Thymus (tissue), 11 donors: Measurements from ENCODE around the gene HS3ST4. TPM values are rescaled to one million over a fixed set of nuclear protein-coding genes. Genes with fewer than 3 reads are reported as not detected.

Source experiments
- DNase-seq, 9 donors: peaks; one replicate each; pipeline ENCODE4 v3.0.0-alpha.2; 2013; ENCODE audit warnings: low spot score in 9 of 9, low read depth in 6 of 9, missing footprints in 1 of 9
- H3K27ac ChIP-seq, 2 donors: one replicate each; pipeline ENCODE4 v1.5.1; 2013; ENCODE audit warnings: control low read depth in 1 of 2, low read depth in 1 of 2, low read length in 1 of 2, mild to moderate bottlenecking in 1 of 2, moderate library complexity in 1 of 2
- H3K27me3 ChIP-seq, 2 donors: one replicate each; pipeline ENCODE4 v1.5.1; 2013; ENCODE audit warnings: low read length in 1 of 2; ENCODE audit not compliant: control insufficient read depth in 2 of 2, insufficient read depth in 1 of 2
- H3K36me3 ChIP-seq, 2 donors: one replicate each; pipeline ENCODE4 v1.5.1; 2013; ENCODE audit warnings: low read length in 1 of 2, mild to moderate bottlenecking in 1 of 2, moderate library complexity in 1 of 2; ENCODE audit not compliant: control insufficient read depth in 2 of 2, insufficient read depth in 2 of 2
- H3K4me1 ChIP-seq, 2 donors: one replicate each; pipeline ENCODE4 v1.5.1; 2013; ENCODE audit warnings: low read length in 2 of 2; ENCODE audit not compliant: control insufficient read depth in 2 of 2, insufficient read depth in 2 of 2
- H3K4me3 ChIP-seq, 2 donors: one replicate each; pipeline ENCODE4 v1.5.1; 2013; ENCODE audit warnings: low read length in 2 of 2, control low read depth in 1 of 2, mild to moderate bottlenecking in 1 of 2
- H3K9me3 ChIP-seq, 2 donors: one replicate each; pipeline ENCODE4 v1.5.1; 2013; ENCODE audit warnings: low read length in 1 of 2, mild to moderate bottlenecking in 1 of 2; ENCODE audit not compliant: control insufficient read depth in 2 of 2, insufficient read depth in 1 of 2
- WGBS: extraction: QIAGEN DNeasy Blood & Tissue Kit; methylation state at CpG from one replicate; pipeline ENCODE4 v1.1.7; 2013; 5-methylcytosine and 5-hydroxymethylcytosine counted together
- polyA plus RNA-seq: library from polyadenylated mRNA; stranded (reverse); fragments of 200-250 nt; gene quantifications from one replicate; pipeline ENCODE4 v1.2.3, GENCODE V29; 2013
- total RNA-seq: library from RNA; stranded (reverse); fragments of 120-200 nt; gene quantifications from one replicate; pipeline ENCODE4 v1.2.4, GENCODE V29; 2013
- donor health status: healthy.

HS3ST4 gene
- total and polyA plus RNA-seq, 2 donors = 0.05 to 0.18 TPM

- 79% methylated on average over 2 of the region's 2 CpGs for WGBS
- Histone ChIP-seq H3K27me3 (no peaks in the 10 kb centered on the region), H3K36me3 (no peaks in the 10 kb centered on the region), H3K27ac (no peak overlapping the region), H3K4me1 (no peaks in the 10 kb centered on the region), H3K9me3 (no peaks in the 10 kb centered on the region), H3K4me3 (no peak overlapping the region)
- no peak for DNase-seq
Observed at GRCh38 chr16:25922438-25922837, 230.7 kb downstream of the HS3ST4 start.

GRCh38 chr16:25925421-25925820, 233.7 kb downstream of the HS3ST4 start:
- Histone ChIP-seq H3K27ac (no peak overlapping the region), H3K9me3 (no peaks in the 10 kb centered on the region), H3K36me3 (no peaks in the 10 kb centered on the region), H3K27me3 (no peaks in the 10 kb centered on the region), H3K4me3 (no peak overlapping the region), H3K4me1 (no peaks in the 10 kb centered on the region)
- DNase-seq = no peak
- 80% methylated on average over 8 of the region's 8 CpGs for WGBS

- Histone ChIP-seq H3K27me3 (no peaks in the 10 kb centered on the region), H3K4me1 (no peaks in the 10 kb centered on the region), H3K9me3 (no peaks in the 10 kb centered on the region), H3K27ac (no peak overlapping the region), H3K36me3 (no peaks in the 10 kb centered on the region), H3K4me3 (no peak overlapping the region)
- no peak for DNase-seq
- 90% methylated on average over 4 of the region's 4 CpGs for WGBS
Observed at GRCh38 chr16:25931473-25932035, 239.8 kb downstream of the HS3ST4 start.

- Histone ChIP-seq H3K27me3 (no peaks in the 10 kb centered on the region), H3K4me3 (no peak overlapping the region), H3K36me3 (no peaks in the 10 kb centered on the region), H3K27ac (no peak overlapping the region), H3K4me1 (no peaks in the 10 kb centered on the region), H3K9me3 (no peaks in the 10 kb centered on the region)
- WGBS = 91% methylated on average over 4 of the region's 4 CpGs
- DNase-seq = no peak
Observed at GRCh38 chr16:25941800-25942499, 250.2 kb downstream of the HS3ST4 start.

DNA sequence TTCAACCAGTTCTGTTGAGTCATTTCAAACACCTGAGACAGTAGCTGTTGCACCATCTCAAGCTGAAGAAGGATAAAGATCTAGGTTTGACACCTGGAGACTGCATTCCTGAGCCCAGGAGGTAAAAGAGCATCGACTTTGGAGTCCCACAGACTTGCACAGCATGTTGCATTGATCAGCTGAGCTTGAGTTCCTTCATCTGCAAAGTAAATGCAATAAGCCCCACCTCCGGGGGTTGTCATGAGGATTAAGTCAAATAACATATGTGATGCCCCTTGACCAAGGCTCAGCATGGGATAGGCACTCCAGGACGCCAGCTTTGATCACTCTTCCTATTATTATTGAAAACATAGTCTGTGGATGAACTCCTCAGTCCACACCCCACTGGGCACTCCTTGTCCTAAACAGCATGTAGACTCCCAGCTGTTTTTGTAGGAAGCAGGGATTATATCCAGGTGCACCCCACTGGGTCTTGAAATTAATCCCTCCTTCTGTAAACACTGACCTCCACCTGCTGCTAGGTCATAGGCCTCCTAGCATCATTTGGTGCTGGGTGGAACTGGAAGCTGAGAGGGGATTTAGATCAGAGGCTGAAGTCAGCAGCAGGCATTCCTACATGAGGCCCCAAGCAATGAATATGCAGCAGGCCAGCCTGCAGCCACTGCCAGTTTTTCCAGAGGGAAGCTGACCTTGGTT, 259.0 kb downstream of the HS3ST4 start:
- no peaks in the 10 kb centered on the region for H3K9me3 ChIP-seq
- WGBS = 29% methylated on average over 3 of the region's 3 CpGs
- no peaks in the 10 kb centered on the region for H3K36me3 ChIP-seq
- no peaks in the 10 kb centered on the region for H3K4me1 ChIP-seq
- DNase-seq = no peak
- no peak overlapping the region for H3K4me3 ChIP-seq
- H3K27ac ChIP-seq = no peak overlapping the region
- H3K27me3 ChIP-seq = no peaks in the 10 kb centered on the region

DNA sequence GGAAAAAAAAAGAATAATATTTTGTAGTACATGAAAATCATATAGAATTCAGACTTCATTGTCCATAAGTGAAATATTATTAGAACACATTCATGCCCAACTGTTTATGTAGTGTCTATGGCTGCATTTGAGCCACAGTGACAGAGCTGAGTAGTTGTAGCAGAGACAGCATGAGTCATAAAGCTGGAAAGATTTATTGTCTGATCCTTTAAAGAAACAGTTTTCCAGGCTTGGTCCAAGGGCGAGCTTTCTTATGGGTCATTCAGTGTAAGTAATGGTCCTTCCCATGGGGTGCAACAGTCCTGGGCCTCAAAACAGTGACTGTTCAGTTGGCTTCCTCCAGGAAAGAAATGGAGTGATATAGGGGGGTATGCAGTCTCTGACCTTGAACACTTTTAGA, 260.2 kb downstream of the HS3ST4 start:
- no peak overlapping the region for H3K4me3 ChIP-seq
- H3K27me3 ChIP-seq = no peaks in the 10 kb centered on the region
- DNase-seq = no peak
- H3K9me3 ChIP-seq = no peaks in the 10 kb centered on the region
- WGBS = 87% methylated on average over 1 of the region's 1 CpG
- H3K36me3 ChIP-seq = no peaks in the 10 kb centered on the region
- no peak overlapping the region for H3K27ac ChIP-seq
- H3K4me1 ChIP-seq = no peaks in the 10 kb centered on the region

DNA sequence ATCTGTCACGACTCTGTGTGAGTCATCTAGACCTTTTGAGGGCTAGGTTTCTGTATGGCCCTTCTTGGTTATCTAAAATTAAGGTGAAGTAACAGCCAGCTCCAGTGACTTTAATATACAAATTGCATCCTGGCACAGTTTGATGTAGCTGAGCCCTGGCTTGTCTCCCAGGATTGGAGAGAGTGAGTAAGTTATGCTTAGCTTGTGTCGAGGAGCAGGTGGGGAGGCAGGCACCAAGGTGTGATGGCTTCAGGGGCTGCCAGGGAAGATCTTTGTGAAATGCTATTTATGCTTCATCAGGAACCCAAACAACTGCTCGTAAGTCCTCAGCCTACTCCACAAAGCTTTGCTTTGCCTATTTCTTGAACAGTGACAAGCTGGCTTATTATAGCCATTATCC, 261.2 kb downstream of the HS3ST4 start:
- Histone ChIP-seq H3K4me3 (no peak overlapping the region), H3K27me3 (no peaks in the 10 kb centered on the region), H3K4me1 (no peaks in the 10 kb centered on the region), H3K36me3 (no peaks in the 10 kb centered on the region), H3K9me3 (no peaks in the 10 kb centered on the region), H3K27ac (no peak overlapping the region)
- DNase-seq = no peak
- 82% methylated on average over 3 of the region's 3 CpGs for WGBS

DNA sequence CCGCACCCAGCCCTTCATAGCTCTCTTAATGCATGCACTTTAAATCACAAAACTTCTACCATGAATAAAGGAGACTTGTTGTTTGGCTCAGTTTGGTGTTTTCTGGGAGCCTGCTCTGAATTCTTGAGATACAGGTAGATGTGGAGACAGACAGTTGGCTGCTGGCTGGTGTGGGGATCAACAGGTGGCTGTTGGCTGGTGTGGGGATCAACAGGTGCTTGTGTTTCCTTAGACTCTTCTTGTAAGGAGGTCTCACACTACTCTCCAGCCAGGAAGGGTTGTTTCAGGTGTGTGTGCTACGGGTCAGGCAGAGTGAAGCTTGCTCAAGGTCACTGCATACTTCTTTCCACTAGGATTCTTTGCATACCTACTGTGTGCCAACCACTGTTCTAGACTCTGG, 265.9 kb downstream of the HS3ST4 start:
- DNase-seq = no peak
- H3K36me3 ChIP-seq = no peaks in the 10 kb centered on the region
- no peaks in the 10 kb centered on the region for H3K27me3 ChIP-seq
- H3K9me3 ChIP-seq = no peaks in the 10 kb centered on the region
- no peak overlapping the region for H3K27ac ChIP-seq
- no peak overlapping the region for H3K4me3 ChIP-seq
- no peaks in the 10 kb centered on the region for H3K4me1 ChIP-seq
- 82% methylated on average over 2 of the region's 2 CpGs for WGBS

DNA sequence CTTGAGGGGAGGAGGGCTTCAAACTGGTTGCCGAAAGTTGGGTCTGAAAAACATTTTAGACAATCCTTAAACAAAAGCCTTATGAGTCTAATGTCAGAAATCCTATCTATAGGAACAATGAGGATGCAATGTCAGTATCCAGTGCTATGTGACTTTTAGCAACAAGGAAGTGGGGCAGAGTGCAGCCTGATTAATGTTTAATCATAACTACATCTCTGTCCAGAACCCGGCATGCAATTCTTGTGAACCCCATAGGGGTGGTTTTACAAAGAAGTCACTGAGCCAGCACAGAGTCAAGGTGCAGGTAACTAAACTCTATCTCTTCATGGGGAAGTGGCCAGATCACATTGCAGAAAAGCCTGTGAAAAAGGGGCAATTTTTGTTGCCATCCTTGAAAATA, 267.5 kb downstream of the HS3ST4 start:
- DNase-seq = no peak
- Histone ChIP-seq H3K27me3 (no peaks in the 10 kb centered on the region), H3K9me3 (no peaks in the 10 kb centered on the region), H3K27ac (no peak overlapping the region), H3K4me1 (no peaks in the 10 kb centered on the region), H3K4me3 (no peak overlapping the region), H3K36me3 (no peaks in the 10 kb centered on the region)
- 97% methylated on average over 2 of the region's 2 CpGs for WGBS
